A673 (cell line): ENCODE results near the gene FSTL4.

Source experiments
- EZH2 ChIP-seq: fragments of 200-600 bp; sonication (generic); IDR thresholded peaks from 2 replicates; pipeline ENCODE4 v1.6.1; 2017; ENCODE audit warnings: borderline replicate concordance, low read depth, mild to moderate bottlenecking, mixed read lengths, antibody characterized with exemption, low read length; ENCODE audit not compliant: poor library complexity, severe bottlenecking
- TF ChIP-seq, protein P1 (sequence below): fragments of 300-800, 200-600 bp; sonication (generic); conservative IDR thresholded peaks from 2 replicates; pipeline ENCODE4 v1.5.1; 2017; ENCODE audit warnings: low read depth, mild to moderate bottlenecking, antibody characterized with exemption, low read length, moderate library complexity, mixed read lengths

DNA sequence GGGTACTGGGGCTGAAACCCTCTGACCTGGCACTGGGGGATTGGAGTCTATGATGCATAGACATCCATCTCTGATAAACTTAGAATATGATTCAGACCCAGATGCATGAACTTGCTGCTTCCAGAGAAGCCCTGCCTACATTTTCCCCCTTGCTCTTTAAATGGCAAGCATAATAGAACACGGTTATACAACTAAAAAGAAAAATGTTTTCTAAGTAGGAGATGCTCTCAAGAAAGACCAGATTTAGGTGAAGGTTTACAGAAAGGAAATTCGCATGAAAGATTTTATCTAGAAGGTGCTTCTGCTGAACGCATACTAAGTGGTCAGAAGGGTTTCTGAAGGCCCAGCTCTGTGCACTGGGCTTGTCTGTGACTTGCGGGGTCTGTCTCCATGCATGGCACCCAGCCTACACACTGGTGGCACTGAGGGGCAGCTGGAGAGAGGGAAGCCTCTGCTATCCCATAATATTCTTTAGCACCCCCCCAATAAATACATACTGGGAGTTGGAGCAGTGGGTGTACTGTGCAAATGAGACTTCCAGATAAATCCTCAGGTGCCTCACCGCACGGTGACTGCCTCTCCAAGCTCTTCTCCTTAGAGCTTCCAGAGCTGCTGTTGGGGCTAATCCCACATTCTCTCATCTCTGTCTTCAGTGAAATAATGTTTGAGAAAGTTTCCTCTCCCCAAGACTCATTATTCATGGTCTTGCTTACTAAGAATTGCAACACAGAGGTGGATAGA lies 114.6 kb downstream of the FSTL4 start:
- TF ChIP-seq, protein P1, sequence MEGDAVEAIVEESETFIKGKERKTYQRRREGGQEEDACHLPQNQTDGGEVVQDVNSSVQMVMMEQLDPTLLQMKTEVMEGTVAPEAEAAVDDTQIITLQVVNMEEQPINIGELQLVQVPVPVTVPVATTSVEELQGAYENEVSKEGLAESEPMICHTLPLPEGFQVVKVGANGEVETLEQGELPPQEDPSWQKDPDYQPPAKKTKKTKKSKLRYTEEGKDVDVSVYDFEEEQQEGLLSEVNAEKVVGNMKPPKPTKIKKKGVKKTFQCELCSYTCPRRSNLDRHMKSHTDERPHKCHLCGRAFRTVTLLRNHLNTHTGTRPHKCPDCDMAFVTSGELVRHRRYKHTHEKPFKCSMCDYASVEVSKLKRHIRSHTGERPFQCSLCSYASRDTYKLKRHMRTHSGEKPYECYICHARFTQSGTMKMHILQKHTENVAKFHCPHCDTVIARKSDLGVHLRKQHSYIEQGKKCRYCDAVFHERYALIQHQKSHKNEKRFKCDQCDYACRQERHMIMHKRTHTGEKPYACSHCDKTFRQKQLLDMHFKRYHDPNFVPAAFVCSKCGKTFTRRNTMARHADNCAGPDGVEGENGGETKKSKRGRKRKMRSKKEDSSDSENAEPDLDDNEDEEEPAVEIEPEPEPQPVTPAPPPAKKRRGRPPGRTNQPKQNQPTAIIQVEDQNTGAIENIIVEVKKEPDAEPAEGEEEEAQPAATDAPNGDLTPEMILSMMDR = no peak
- TF ChIP-seq EZH2 = no peak
